WTC11 (cell line): Measurements from ENCODE around the gene CLDN14. TPM values are rescaled to one million over a fixed set of nuclear protein-coding genes. Genes with fewer than 3 reads are reported as not detected.

Experiments used
- ATAC-seq: fragments of 200-7000 bp; cut with Tn5 transposase; 2 replicates; pipeline ENCODE4 v1.10.0; 2021; ENCODE audit warnings: mild to moderate bottlenecking, moderate library complexity
- CTCF ChIA-PET: fragments of 300-600 bp; sonication (Branson Sonifier 250); formaldehyde crosslinking; loops from one replicate; lab custom pipeline; 2021; ENCODE audit warnings: antibody characterized with exemption; lab: Charles Lee
- POLR2A ChIA-PET: fragments of 350-600 bp; sonication (Branson Sonifier 250); formaldehyde crosslinking; loops from one replicate; lab custom pipeline; 2021; ENCODE audit warnings: antibody characterized with exemption; lab: Charles Lee
- DNase-seq: peaks from one replicate; pipeline ENCODE4 v3.0.0; 2021; ENCODE audit warnings: low spot score
- H3K27ac Mint-ChIP-seq: 2 replicates; pipeline ENCODE4 v1.8.0; 2021; ENCODE audit warnings: mixed read lengths
- H3K27me3 Mint-ChIP-seq: 2 replicates; pipeline ENCODE4 v1.8.0; 2021; ENCODE audit warnings: low read depth, mild to moderate bottlenecking, moderate library complexity, mixed read lengths
- H3K36me3 Mint-ChIP-seq: 2 replicates; pipeline ENCODE4 v1.8.0; 2021; ENCODE audit warnings: mixed read lengths
- H3K4me1 Mint-ChIP-seq: 2 replicates; pipeline ENCODE4 v1.8.0; 2022; ENCODE audit warnings: mixed read lengths
- H3K4me3 Mint-ChIP-seq: 2 replicates; pipeline ENCODE4 v1.8.0; 2021; ENCODE audit warnings: mild to moderate bottlenecking, moderate library complexity, mixed read lengths
- H3K9me3 Mint-ChIP-seq: 2 replicates; pipeline ENCODE4 v1.8.0; 2021; ENCODE audit warnings: mixed read lengths
- FOXJ3 ChIP-seq: sonication (generic); formaldehyde crosslinking; IDR thresholded peaks from 2 replicates; pipeline ENCODE4 v1.9.0; 2021; ENCODE audit warnings: missing genetic modification reagents, mild to moderate bottlenecking, borderline replicate concordance
- GTF2I ChIP-seq: fragments of 250-450 bp; sonication (Bioruptor Pico); conservative IDR thresholded peaks from 2 replicates; pipeline ENCODE4 v1.4.0; 2021; ENCODE audit warnings: mild to moderate bottlenecking
- JUN ChIP-seq: sonication (generic); formaldehyde crosslinking; IDR thresholded peaks from 2 replicates; pipeline ENCODE4 v1.8.0; 2023; ENCODE audit warnings: mild to moderate bottlenecking, missing genetic modification reagents
- NFE2L1 ChIP-seq: sonication (generic); formaldehyde crosslinking; IDR thresholded peaks from 2 replicates; pipeline ENCODE4 v1.8.1; 2023; ENCODE audit warnings: missing genetic modification reagents
- NFYB ChIP-seq: sonication (generic); formaldehyde crosslinking; conservative IDR thresholded peaks from 2 replicates; pipeline ENCODE4 v1.8.0; 2022; ENCODE audit warnings: low read depth, missing genetic modification reagents
- OVOL2 ChIP-seq: fragments of 250-450 bp; sonication (Bioruptor Pico); IDR thresholded peaks from 2 replicates; pipeline ENCODE4 v1.9.0; 2021; ENCODE audit warnings: mild to moderate bottlenecking, borderline replicate concordance
- RORB ChIP-seq: fragments of 250-450 bp; sonication (Bioruptor Pico); IDR thresholded peaks from 2 replicates; pipeline ENCODE4 v1.9.0; 2021; ENCODE audit warnings: mild to moderate bottlenecking
- TEAD4 ChIP-seq: sonication (generic); formaldehyde crosslinking; IDR thresholded peaks from 2 replicates; pipeline ENCODE4 v1.8.0; 2022; ENCODE audit warnings: mild to moderate bottlenecking, missing genetic modification reagents
- TP53 ChIP-seq: sonication (generic); formaldehyde crosslinking; IDR thresholded peaks from 2 replicates; pipeline ENCODE4 v1.8.1; 2023; ENCODE audit warnings: mild to moderate bottlenecking, missing genetic modification reagents
- ZNF263 ChIP-seq: sonication (generic); formaldehyde crosslinking; IDR thresholded peaks from 2 replicates; pipeline ENCODE4 v1.8.1; 2022; ENCODE audit warnings: low read depth, mild to moderate bottlenecking, moderate library complexity, missing genetic modification reagents
- ZNF396 ChIP-seq: fragments of 250-450 bp; sonication (Bioruptor Pico); IDR thresholded peaks from 2 replicates; pipeline ENCODE4 v1.8.0; 2021; ENCODE audit warnings: mild to moderate bottlenecking, moderate library complexity, borderline replicate concordance
- total RNA-seq: library from RNA; stranded (reverse); gene quantifications from 3 replicates; pipeline ENCODE4 v1.2.3, GENCODE V29; 2021
- TF ChIP-seq, protein P1 (sequence below): fragments of 250-450 bp; sonication (Bioruptor Pico); IDR thresholded peaks from 2 replicates; pipeline ENCODE4 v1.9.0; 2021; ENCODE audit warnings: moderate library complexity, mild to moderate bottlenecking, inconsistent platforms, borderline replicate concordance
- TF ChIP-seq, protein P2 (sequence below): sonication (generic); formaldehyde crosslinking; conservative IDR thresholded peaks from 2 replicates; pipeline ENCODE4 v1.8.1; 2022; ENCODE audit warnings: mild to moderate bottlenecking, missing genetic modification reagents
- TF ChIP-seq, protein P3 (sequence below): sonication (generic); formaldehyde crosslinking; IDR thresholded peaks from 2 replicates; pipeline ENCODE4 v1.8.0; 2022; ENCODE audit warnings: mild to moderate bottlenecking, missing genetic modification reagents
- TF ChIP-seq, protein P4 (sequence below): sonication (generic); formaldehyde crosslinking; IDR thresholded peaks from 2 replicates; pipeline ENCODE4 v1.8.0; 2023; ENCODE audit warnings: missing genetic modification reagents
- TF ChIP-seq, protein P5 (sequence below): sonication (generic); formaldehyde crosslinking; IDR thresholded peaks from 2 replicates; pipeline ENCODE4 v1.8.0; 2022; ENCODE audit warnings: missing genetic modification reagents
- TF ChIP-seq, protein P6 (sequence below): sonication (generic); formaldehyde crosslinking; IDR thresholded peaks from 2 replicates; pipeline ENCODE4 v1.8.1; 2022; ENCODE audit warnings: mild to moderate bottlenecking, moderate library complexity, missing genetic modification reagents
- TF ChIP-seq, protein P7 (sequence below): sonication (generic); formaldehyde crosslinking; IDR thresholded peaks from 2 replicates; pipeline ENCODE4 v1.8.0; 2022; ENCODE audit warnings: mild to moderate bottlenecking, missing genetic modification reagents
- TF ChIP-seq, protein P8 (sequence below): sonication (generic); formaldehyde crosslinking; IDR thresholded peaks from 2 replicates; pipeline ENCODE4 v1.8.1; 2023; ENCODE audit warnings: mild to moderate bottlenecking, moderate library complexity, missing genetic modification reagents
- TF ChIP-seq, protein P9 (sequence below): fragments of 250-450 bp; sonication (Bioruptor Pico); IDR thresholded peaks from 2 replicates; pipeline ENCODE4 v2.1.2; 2022; ENCODE audit warnings: mild to moderate bottlenecking, moderate library complexity
- TF ChIP-seq, protein P10 (sequence below): sonication (generic); formaldehyde crosslinking; IDR thresholded peaks from 2 replicates; pipeline ENCODE4 v1.8.1; 2023; ENCODE audit warnings: mild to moderate bottlenecking, missing genetic modification reagents

The CLDN14 gene
- total RNA-seq, 1 experiment from 2014 or later, result not detected

DNA sequence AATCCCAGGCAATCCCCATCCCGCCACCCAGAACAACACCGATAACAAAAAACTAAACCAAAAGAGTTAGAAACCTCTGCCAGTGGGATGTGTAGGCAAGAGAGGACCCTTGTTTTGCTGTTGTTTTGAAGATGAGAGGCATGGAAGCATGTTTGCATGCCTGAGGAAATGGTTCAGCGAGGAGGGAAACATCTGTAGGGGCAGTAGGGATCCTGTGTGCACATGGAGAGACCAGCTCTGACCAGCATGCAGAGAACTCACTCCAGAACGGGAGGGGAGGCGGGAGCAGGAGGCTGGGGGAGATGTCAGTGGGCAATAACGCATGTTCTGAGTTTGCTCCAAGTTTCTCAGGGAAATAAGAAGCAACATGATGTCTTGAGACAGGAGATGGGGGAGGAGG lies 5.3 kb downstream of the CLDN14 start:
- TF ChIP-seq, protein P1, sequence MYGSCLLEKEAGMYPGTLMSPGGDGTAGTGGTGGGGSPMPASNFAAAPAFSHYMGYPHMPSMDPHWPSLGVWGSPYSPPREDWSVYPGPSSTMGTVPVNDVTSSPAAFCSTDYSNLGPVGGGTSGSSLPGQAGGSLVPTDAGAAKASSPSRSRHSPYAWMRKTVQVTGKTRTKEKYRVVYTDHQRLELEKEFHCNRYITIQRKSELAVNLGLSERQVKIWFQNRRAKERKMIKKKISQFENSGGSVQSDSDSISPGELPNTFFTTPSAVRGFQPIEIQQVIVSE (CRISPR knock-in tag), result no peak
- TF ChIP-seq RORB (CRISPR knock-in tag) (no peak), JUN (no peak), ZNF263 (CRISPR knock-in tag) (no peak), TEAD4 (CRISPR knock-in tag) (no peak)
- TF ChIP-seq, protein P2, sequence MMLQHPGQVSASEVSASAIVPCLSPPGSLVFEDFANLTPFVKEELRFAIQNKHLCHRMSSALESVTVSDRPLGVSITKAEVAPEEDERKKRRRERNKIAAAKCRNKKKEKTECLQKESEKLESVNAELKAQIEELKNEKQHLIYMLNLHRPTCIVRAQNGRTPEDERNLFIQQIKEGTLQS (CRISPR knock-in tag), result no peak
- TF ChIP-seq, protein P3, sequence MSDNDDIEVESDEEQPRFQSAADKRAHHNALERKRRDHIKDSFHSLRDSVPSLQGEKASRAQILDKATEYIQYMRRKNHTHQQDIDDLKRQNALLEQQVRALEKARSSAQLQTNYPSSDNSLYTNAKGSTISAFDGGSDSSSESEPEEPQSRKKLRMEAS (CRISPR knock-in tag), result no peak
- TF ChIP-seq, protein P4, sequence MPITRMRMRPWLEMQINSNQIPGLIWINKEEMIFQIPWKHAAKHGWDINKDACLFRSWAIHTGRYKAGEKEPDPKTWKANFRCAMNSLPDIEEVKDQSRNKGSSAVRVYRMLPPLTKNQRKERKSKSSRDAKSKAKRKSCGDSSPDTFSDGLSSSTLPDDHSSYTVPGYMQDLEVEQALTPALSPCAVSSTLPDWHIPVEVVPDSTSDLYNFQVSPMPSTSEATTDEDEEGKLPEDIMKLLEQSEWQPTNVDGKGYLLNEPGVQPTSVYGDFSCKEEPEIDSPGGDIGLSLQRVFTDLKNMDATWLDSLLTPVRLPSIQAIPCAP, result no peak
- TF ChIP-seq, protein P5, sequence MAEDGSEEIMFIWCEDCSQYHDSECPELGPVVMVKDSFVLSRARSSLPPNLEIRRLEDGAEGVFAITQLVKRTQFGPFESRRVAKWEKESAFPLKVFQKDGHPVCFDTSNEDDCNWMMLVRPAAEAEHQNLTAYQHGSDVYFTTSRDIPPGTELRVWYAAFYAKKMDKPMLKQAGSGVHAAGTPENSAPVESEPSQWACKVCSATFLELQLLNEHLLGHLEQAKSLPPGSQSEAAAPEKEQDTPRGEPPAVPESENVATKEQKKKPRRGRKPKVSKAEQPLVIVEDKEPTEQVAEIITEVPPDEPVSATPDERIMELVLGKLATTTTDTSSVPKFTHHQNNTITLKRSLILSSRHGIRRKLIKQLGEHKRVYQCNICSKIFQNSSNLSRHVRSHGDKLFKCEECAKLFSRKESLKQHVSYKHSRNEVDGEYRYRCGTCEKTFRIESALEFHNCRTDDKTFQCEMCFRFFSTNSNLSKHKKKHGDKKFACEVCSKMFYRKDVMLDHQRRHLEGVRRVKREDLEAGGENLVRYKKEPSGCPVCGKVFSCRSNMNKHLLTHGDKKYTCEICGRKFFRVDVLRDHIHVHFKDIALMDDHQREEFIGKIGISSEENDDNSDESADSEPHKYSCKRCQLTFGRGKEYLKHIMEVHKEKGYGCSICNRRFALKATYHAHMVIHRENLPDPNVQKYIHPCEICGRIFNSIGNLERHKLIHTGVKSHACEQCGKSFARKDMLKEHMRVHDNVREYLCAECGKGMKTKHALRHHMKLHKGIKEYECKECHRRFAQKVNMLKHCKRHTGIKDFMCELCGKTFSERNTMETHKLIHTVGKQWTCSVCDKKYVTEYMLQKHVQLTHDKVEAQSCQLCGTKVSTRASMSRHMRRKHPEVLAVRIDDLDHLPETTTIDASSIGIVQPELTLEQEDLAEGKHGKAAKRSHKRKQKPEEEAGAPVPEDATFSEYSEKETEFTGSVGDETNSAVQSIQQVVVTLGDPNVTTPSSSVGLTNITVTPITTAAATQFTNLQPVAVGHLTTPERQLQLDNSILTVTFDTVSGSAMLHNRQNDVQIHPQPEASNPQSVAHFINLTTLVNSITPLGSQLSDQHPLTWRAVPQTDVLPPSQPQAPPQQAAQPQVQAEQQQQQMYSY (CRISPR knock-in tag), result no peak
- TF ChIP-seq, protein P6, sequence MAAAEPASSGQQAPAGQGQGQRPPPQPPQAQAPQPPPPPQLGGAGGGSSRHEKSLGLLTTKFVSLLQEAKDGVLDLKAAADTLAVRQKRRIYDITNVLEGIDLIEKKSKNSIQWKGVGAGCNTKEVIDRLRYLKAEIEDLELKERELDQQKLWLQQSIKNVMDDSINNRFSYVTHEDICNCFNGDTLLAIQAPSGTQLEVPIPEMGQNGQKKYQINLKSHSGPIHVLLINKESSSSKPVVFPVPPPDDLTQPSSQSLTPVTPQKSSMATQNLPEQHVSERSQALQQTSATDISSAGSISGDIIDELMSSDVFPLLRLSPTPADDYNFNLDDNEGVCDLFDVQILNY, result no peak
- TF ChIP-seq, protein P7, sequence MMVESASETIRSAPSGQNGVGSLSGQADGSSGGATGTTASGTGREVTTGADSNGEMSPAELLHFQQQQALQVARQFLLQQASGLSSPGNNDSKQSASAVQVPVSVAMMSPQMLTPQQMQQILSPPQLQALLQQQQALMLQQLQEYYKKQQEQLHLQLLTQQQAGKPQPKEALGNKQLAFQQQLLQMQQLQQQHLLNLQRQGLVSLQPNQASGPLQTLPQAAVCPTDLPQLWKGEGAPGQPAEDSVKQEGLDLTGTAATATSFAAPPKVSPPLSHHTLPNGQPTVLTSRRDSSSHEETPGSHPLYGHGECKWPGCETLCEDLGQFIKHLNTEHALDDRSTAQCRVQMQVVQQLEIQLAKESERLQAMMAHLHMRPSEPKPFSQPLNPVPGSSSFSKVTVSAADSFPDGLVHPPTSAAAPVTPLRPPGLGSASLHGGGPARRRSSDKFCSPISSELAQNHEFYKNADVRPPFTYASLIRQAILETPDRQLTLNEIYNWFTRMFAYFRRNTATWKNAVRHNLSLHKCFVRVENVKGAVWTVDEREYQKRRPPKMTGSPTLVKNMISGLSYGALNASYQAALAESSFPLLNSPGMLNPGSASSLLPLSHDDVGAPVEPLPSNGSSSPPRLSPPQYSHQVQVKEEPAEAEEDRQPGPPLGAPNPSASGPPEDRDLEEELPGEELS (CRISPR knock-in tag), result no peak
- Mint-ChIP-seq H3K4me3 (no peak overlapping the region), H3K36me3 (no peaks in the 10 kb centered on the region), H3K27me3 (peaks cover 4% of the 10 kb centered on the region; the same call in 1 of the 2 replicates), H3K4me1 (peaks cover 19% of the 10 kb centered on the region), H3K9me3 (peaks cover 11% of the 10 kb centered on the region), H3K27ac (no peak overlapping the region)
- ATAC-seq (no peak), DNase-seq (no peak)
- CTCF ChIA-PET, result no interaction called here
- POLR2A ChIA-PET, result no interaction called here

DNA sequence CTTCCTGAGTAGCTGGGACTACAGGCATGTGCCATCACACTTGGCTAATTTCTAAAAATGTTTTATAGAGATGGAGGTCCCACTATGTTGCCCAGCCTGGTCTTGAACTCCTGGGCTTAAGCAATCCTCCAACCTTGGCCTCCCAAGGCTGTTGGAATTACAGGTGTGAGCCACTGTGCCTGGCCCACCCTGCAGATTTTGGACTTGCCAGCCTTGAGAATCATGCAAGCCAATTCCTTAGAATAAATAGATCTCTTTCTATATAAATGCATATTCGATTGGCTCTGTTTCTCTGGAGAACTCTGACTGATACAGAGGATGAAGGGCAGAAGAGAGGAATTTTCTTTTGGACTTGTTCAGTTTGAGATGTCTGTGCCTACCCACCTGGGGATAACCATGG lies 6.7 kb downstream of the CLDN14 start:
- no peak overlapping the region for H3K27ac Mint-ChIP-seq
- POLR2A ChIA-PET, result no interaction called here
- H3K4me1 Mint-ChIP-seq, result peaks cover 19% of the 10 kb centered on the region
- peaks cover 11% of the 10 kb centered on the region for H3K9me3 Mint-ChIP-seq
- no peaks in the 10 kb centered on the region for H3K36me3 Mint-ChIP-seq
- TF ChIP-seq GTF2I, result no peak
- no peak for TF ChIP-seq NFYB (CRISPR knock-in tag)
- no peak for TF ChIP-seq NFE2L1
- TF ChIP-seq, protein P8, sequence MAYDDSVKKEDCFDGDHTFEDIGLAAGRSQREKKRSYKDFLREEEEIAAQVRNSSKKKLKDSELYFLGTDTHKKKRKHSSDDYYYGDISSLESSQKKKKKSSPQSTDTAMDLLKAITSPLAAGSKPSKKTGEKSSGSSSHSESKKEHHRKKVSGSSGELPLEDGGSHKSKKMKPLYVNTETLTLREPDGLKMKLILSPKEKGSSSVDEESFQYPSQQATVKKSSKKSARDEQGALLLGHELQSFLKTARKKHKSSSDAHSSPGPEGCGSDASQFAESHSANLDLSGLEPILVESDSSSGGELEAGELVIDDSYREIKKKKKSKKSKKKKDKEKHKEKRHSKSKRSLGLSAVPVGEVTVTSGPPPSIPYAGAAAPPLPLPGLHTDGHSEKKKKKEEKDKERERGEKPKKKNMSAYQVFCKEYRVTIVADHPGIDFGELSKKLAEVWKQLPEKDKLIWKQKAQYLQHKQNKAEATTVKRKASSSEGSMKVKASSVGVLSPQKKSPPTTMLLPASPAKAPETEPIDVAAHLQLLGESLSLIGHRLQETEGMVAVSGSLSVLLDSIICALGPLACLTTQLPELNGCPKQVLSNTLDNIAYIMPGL (CRISPR knock-in tag), result no peak
- TF ChIP-seq, protein P9, sequence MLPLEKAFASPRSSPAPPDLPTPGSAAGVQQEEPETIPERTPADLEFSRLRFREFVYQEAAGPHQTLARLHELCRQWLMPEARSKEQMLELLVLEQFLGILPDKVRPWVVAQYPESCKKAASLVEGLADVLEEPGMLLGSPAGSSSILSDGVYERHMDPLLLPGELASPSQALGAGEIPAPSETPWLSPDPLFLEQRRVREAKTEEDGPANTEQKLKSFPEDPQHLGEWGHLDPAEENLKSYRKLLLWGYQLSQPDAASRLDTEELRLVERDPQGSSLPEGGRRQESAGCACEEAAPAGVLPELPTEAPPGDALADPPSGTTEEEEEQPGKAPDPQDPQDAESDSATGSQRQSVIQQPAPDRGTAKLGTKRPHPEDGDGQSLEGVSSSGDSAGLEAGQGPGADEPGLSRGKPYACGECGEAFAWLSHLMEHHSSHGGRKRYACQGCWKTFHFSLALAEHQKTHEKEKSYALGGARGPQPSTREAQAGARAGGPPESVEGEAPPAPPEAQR (CRISPR knock-in tag), result no peak
- no peak for TF ChIP-seq FOXJ3 (CRISPR knock-in tag)
- TF ChIP-seq ZNF396 (CRISPR knock-in tag), result no peak
- TF ChIP-seq TP53 (CRISPR knock-in tag), result no peak
- TF ChIP-seq, protein P10, sequence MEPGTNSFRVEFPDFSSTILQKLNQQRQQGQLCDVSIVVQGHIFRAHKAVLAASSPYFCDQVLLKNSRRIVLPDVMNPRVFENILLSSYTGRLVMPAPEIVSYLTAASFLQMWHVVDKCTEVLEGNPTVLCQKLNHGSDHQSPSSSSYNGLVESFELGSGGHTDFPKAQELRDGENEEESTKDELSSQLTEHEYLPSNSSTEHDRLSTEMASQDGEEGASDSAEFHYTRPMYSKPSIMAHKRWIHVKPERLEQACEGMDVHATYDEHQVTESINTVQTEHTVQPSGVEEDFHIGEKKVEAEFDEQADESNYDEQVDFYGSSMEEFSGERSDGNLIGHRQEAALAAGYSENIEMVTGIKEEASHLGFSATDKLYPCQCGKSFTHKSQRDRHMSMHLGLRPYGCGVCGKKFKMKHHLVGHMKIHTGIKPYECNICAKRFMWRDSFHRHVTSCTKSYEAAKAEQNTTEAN (CRISPR knock-in tag), result no peak
- no peak for TF ChIP-seq OVOL2 (CRISPR knock-in tag)
- H3K27me3 Mint-ChIP-seq, result peaks cover 4% of the 10 kb centered on the region; the same call in 1 of the 2 replicates
- ATAC-seq (no peak), DNase-seq (no peak)
- no peak overlapping the region for H3K4me3 Mint-ChIP-seq
- CTCF ChIA-PET, result no interaction called here
